Tibial nerve (tissue), 4 donors: Measurements from ENCODE around the gene RPS18.

Source experiments
- CTCF ChIP-seq, 5 experiments: fragments of 200-600 bp in 3 of 5; fragments of 450-650 bp in 2 of 5; sonication (generic) in 3 of 5; IDR thresholded peaks; one replicate each; pipeline ENCODE4 v1.5.1; 2016 to 2019; ENCODE audit warnings: antibody characterized with exemption in 5 of 5, mild to moderate bottlenecking in 3 of 5, moderate library complexity in 2 of 5
- EP300 ChIP-seq, 2 donors: sonication (generic); formaldehyde crosslinking; IDR thresholded peaks; one replicate each; pipeline ENCODE4 v1.6.1; 2017; ENCODE audit warnings: antibody characterized with exemption in 2 of 2, mild to moderate bottlenecking in 1 of 2
- POLR2A ChIP-seq, 2 donors: fragments of 450-650 bp; IDR thresholded peaks; one replicate each; pipeline ENCODE4 v1.6.1; 2017; ENCODE audit warnings: antibody characterized with exemption in 2 of 2, mild to moderate bottlenecking in 2 of 2, moderate library complexity in 2 of 2

- TF ChIP-seq POLR2A (IDR thresholded peaks at IDR 0.05), result no peak
- TF ChIP-seq CTCF (IDR thresholded peaks at IDR 0.05), result no peak
- no peak for TF ChIP-seq EP300 (IDR thresholded peaks at IDR 0.05)
These were observed 8.7 kb downstream of the RPS18 start for GRCh38 chr6:33280539-33280938.
